Heart right ventricle (tissue), 16 donors: ENCODE measurements around the gene COL4A6. TPM values are rescaled to one million over a fixed set of nuclear protein-coding genes. Genes with fewer than 3 reads are reported as not detected.
A peak's percentile ranks its signal among the peaks of the same experiment; 100 is the strongest.
"Not testable (repeated sequence)": the region's sequence is repeated elsewhere in the genome, so short reads cannot be mapped to it uniquely, and the experiment has no call there.

Experiments used
- ATAC-seq, 8 donors: fragments of 200-7000 bp; cut with Tn5 transposase; one replicate each; pipeline ENCODE4 v1.9.1; 2020; ENCODE audit warnings: mild to moderate bottlenecking in 8 of 8, moderate library complexity in 8 of 8, moderate number of reproducible peaks in 1 of 8
- DNase-seq, 2 donors: peaks; one replicate each; pipeline ENCODE4 v3.0.0-alpha.2; 2020
- H3K27ac ChIP-seq, 10 donors: fragments of 200-600 bp; sonication (generic) in 2 of 10; one replicate each; pipeline versions ENCODE4 v1.5.0 to v1.8.0; 2020 to 2022; ENCODE audit warnings: mild to moderate bottlenecking in 3 of 10
- H3K27me3 ChIP-seq, 7 donors: fragments of 200-600 bp; one replicate each; pipeline ENCODE4 v1.8.0; 2021 to 2022; ENCODE audit warnings: mild to moderate bottlenecking in 2 of 7
- H3K36me3 ChIP-seq, 9 donors: fragments of 200-600 bp; sonication (generic) in 1 of 9; one replicate each; pipeline versions ENCODE4 v1.5.0 to v1.8.0; 2020 to 2022; ENCODE audit warnings: mild to moderate bottlenecking in 2 of 9
- H3K4me1 ChIP-seq, 9 donors: fragments of 200-600 bp; sonication (generic) in 1 of 9; one replicate each; pipeline versions ENCODE4 v1.5.0 to v1.8.0; 2020 to 2022; ENCODE audit warnings: mild to moderate bottlenecking in 4 of 9
- H3K4me3 ChIP-seq, 10 donors: fragments of 200-600 bp; sonication (generic) in 2 of 10; one replicate each; pipeline versions ENCODE4 v1.5.0 to v1.8.0; 2020 to 2022; ENCODE audit warnings: mild to moderate bottlenecking in 7 of 10, moderate library complexity in 2 of 10
- H3K9me3 ChIP-seq, 11 donors: fragments of 200-600 bp in 10 of 11; sonication (generic) in 2 of 11; one replicate each; pipeline versions ENCODE4 v1.5.0 to v1.8.0; 2013 to 2022; ENCODE audit warnings: mild to moderate bottlenecking in 2 of 11, control low read depth in 1 of 11, moderate library complexity in 1 of 11
- CTCF ChIP-seq, 9 donors: fragments of 200-600 bp; sonication (generic) in 2 of 9; IDR thresholded peaks; one replicate each; pipeline versions ENCODE4 v1.5.0 to v1.8.0; 2021 to 2022; ENCODE audit warnings: antibody characterized with exemption in 9 of 9, mild to moderate bottlenecking in 5 of 9, moderate library complexity in 1 of 9
- WGBS, 2 donors: extraction: QIAGEN DNeasy Blood & Tissue Kit; methylation state at CpG; one replicate each; pipeline ENCODE4 v1.1.7; 2013; ENCODE audit warnings: inconsistent platforms in 1 of 2; 5-methylcytosine and 5-hydroxymethylcytosine counted together
- intact Hi-C, 10 donors: fragments of 100-400 bp; cut with DNase I; formaldehyde crosslinking; loops; one replicate each; pipeline versions ENCODE4 v1.11.1 to v1.14.2; 2022
- polyA plus RNA-seq, 2 donors: library from polyadenylated mRNA; stranded (reverse); fragments of 200-250 nt; gene quantifications; one replicate each; pipeline ENCODE4 v1.2.3, GENCODE V29; 2013
- total RNA-seq, 10 donors: library from RNA; stranded (reverse); fragmentation: NEBNext Ultra II Directional in 3 of 10; extraction: Animal tissue kit (Norgen Biotek cat#: 25700) in 3 of 10; gene quantifications; one replicate each; pipeline versions ENCODE4 v1.2.1 to v1.2.4, GENCODE V29; 2021 to 2023
- donor health status: Arrhythmogenic right ventricular cardiomyopathy.
- donor health status: ischemic (EF 13 %, LVEDD 7.1; RV severe dilation, severe dysfunction).
- donor health status: healthy with polysubstance abuse.
- donor health status: DM: no; HTN: yes; CAD: no.
- donor health status: DM: no; HTN: no; CAD: no.
- donor health status: ischemic (EF 25% LVEDD 6.9; RV normal size, moderate dysfunction).
- donor health status: ischemic (EF 25% LVEDD 5.7; RV mildly dilated, moderate dysfunction).
- donor health status: healthy.
- donor health status: DM: yes; HTN: yes; CAD: no.
- donor health status: Ischemic cardiomyopathy.
- donor health status: ischemic (EF 35%, LVEDD 5.7; RV mildly dilated, moderate dysfunction).
- donor health status: nonischemic (EF 11% LVEDD 7.7; RV severe dilation, severe dysfunction).
- donor health status: DM: yes; HTN: yes; CAD: no.
- donor health status: PGD.
- donor health status: ischemic (EF 29% LVEDD 5.4; RV normal size, mild dysfunction).
- donor health status: nonischemic (EF 23%, LVEDD 6.1; RV moderate dilation, normal function).

COL4A6 gene
- total and polyA plus RNA-seq, 12 donors = 1.7 to 10.8 (median 7.6) TPM

GRCh38 chrX:108396188-108396891 is 41.9 kb downstream of the COL4A6 start:
- no peaks in the 10 kb centered on the region for H3K9me3 ChIP-seq
- ATAC-seq (no peak), DNase-seq (no peak)
- no peaks in the 10 kb centered on the region for H3K36me3 ChIP-seq
- H3K4me1 ChIP-seq = peaks cover 0 to 4% (median 0%) of the 10 kb centered on the region in 9 donors
- H3K27me3 ChIP-seq = peaks cover 0 to 37% (median 0%) of the 10 kb centered on the region in 7 donors
- no peak overlapping the region for H3K27ac ChIP-seq
- no peak for TF ChIP-seq CTCF (IDR thresholded peaks at IDR 0.05)
- intact Hi-C loops = loop anchor here in 1 of 10 donors (10.0 kb wide), 1 partner anchor 82 kb away; no protein-coding TSS in a partner anchor
- H3K4me3 ChIP-seq = no peak overlapping the region
- WGBS, 2 donors = 78 to 82% methylated on average over 6 of the region's 6 CpGs

- not testable (repeated sequence) for H3K27ac ChIP-seq, H3K36me3 ChIP-seq, H3K9me3 ChIP-seq, H3K4me3 ChIP-seq, H3K4me1 ChIP-seq
- peak; percentile 11 to 14 for DNase-seq
- peak in 5 of 8 donors; percentile 62 to 88 (median 85) for ATAC-seq
- peak in 1 of 9 donors; percentile 16 for TF ChIP-seq CTCF (IDR thresholded peaks at IDR 0.05)
- intact Hi-C loops = loop anchor here in 1 of 10 donors (10.0 kb wide), 1 partner anchor 76 kb away; no protein-coding TSS in a partner anchor
- WGBS, 2 donors = 38 to 42% methylated on average over 9 of the region's 9 CpGs
- H3K27me3 ChIP-seq = peaks cover 0 to 15% (median 0%) of the 10 kb centered on the region in 7 donors
Observed at GRCh38 chrX:108390976-108391717, 47.1 kb downstream of the COL4A6 start.

- no peak for TF ChIP-seq CTCF (IDR thresholded peaks at IDR 0.05)
- peaks cover 0 to 10% (median 0%) of the 10 kb centered on the region in 11 donors for H3K9me3 ChIP-seq
- H3K36me3 ChIP-seq = no peaks in the 10 kb centered on the region
- DNase-seq (no peak), ATAC-seq (peak in 2 of 8 donors; percentile 30 to 45)
- no peak overlapping the region for H3K4me3 ChIP-seq
- intact Hi-C loops = no loop called here
- H3K27me3 ChIP-seq = no peaks in the 10 kb centered on the region
- peak overlapping the region in 3 of 10 donors; percentile 2 to 56 (median 29) for H3K27ac ChIP-seq
- no peaks in the 10 kb centered on the region for H3K4me1 ChIP-seq
- WGBS, 2 donors = 41 to 44% methylated on average over 1 of the region's 1 CpG
Observed at GRCh38 chrX:108384783-108385182, 53.4 kb downstream of the COL4A6 start.

GRCh38 chrX:108380222-108380621 is 58.0 kb downstream of the COL4A6 start:
- ATAC-seq (no peak), DNase-seq (no peak)
- Histone ChIP-seq H3K27me3 (peaks cover 0 to 14% (median 0%) of the 10 kb centered on the region in 7 donors), H3K4me3 (no peak overlapping the region), H3K4me1 (no peaks in the 10 kb centered on the region), H3K9me3 (no peaks in the 10 kb centered on the region), H3K36me3 (no peaks in the 10 kb centered on the region), H3K27ac (no peak overlapping the region)
- TF ChIP-seq CTCF (IDR thresholded peaks at IDR 0.05) = no peak
- 65 to 83% methylated on average over 2 of the region's 2 CpGs for WGBS, 2 donors
- intact Hi-C loops = no loop called here

- H3K4me1 ChIP-seq, DNase-seq, H3K9me3 ChIP-seq, H3K4me3 ChIP-seq, ATAC-seq, H3K36me3 ChIP-seq, intact Hi-C loops, H3K27ac ChIP-seq: not testable (repeated sequence)
- WGBS, 2 donors = 36 to 40% methylated on average over 11 of the region's 11 CpGs
- H3K27me3 ChIP-seq = peaks cover 0 to 26% (median 0%) of the 10 kb centered on the region in 7 donors
Observed at GRCh38 chrX:108376821-108377220, 61.4 kb downstream of the COL4A6 start.

GRCh38 chrX:108375591-108375990 is 62.6 kb downstream of the COL4A6 start:
- H3K36me3 ChIP-seq, H3K4me1 ChIP-seq, H3K27ac ChIP-seq, H3K4me3 ChIP-seq, intact Hi-C loops, ATAC-seq, DNase-seq, H3K9me3 ChIP-seq: not testable (repeated sequence)
- H3K27me3 ChIP-seq = peaks cover 0 to 35% (median 0%) of the 10 kb centered on the region in 7 donors
- WGBS, 2 donors = 70 to 75% methylated on average over 2 of the region's 2 CpGs
